ENCODE measurements around the gene BICRA.
"Not testable (repeated sequence)": the region's sequence is repeated elsewhere in the genome, so short reads cannot be mapped to it uniquely, and the experiment has no call there.

Gene BICRA

GRCh38 chr19:47608969-47609905, at the start of gene BICRA:
BICRA (plus strand) TSS chr19:47609134; CDS start chr19:47673575, 64,441 bp downstream.
- peak; percentile 62 to 77 (median 64) for DNase-seq (ENCODE audit: low read depth in 2 of 3, low spot score in 1 of 3)

- DNase-seq (ENCODE audit: low read depth in 2 of 3, low spot score in 1 of 3) = no peak
Measured at GRCh38 chr19:47560999-47561398, 47.9 kb upstream of the BICRA start.

GRCh38 chr19:47561440-47562057, 47.4 kb upstream of the BICRA start:
- no peak for DNase-seq (ENCODE audit: low read depth in 2 of 3, low spot score in 1 of 3)

GRCh38 chr19:47564081-47564480, 44.9 kb upstream of the BICRA start:
- no peak for DNase-seq (ENCODE audit: low read depth in 2 of 3, low spot score in 1 of 3)

DNA sequence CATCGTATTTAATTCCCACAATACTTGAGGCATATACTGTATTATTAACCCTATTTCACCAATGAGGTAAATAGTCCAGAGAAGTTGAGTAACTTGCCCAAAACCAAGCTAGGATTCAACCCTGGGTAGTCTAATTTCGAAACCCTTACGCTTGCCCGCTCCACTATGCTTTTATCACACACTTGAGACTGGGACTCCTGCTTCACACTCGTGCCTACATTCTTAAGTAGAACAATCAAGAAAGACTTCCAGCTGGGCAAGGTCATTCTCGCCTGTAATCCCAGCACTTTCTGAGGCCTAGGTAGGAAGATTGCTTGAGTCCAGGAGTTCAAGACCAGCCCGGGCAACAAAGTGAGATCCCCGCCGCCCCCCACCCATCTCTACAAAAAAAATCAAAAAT, 39.6 kb upstream of the BICRA start:
- no peak for DNase-seq (ENCODE audit: low read depth in 2 of 3, low spot score in 1 of 3)

DNA sequence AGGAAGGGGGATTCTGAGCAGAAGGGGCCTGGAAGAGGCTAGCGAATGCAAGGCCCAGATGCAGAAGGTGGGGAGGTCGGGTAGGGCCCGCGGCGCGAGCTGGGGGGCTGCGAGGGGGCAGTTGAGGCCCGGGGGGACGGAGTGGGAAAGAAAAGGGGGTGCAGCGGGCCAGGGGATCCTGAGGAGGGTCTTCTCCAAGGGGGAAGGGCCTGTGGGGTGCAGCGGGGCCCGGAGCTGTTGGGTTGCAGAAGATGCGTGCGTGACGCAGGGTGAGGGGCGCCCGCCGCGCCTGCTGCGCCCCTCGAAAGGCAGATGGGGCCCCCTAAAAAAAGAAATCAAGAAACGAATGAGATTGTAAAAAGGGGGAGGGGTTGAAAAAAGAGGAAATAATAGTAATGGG, 36.3 kb upstream of the BICRA start:
- DNase-seq (ENCODE audit: low read depth in 2 of 3, low spot score in 1 of 3) = no peak

- DNase-seq (ENCODE audit: low read depth in 2 of 3, low spot score in 1 of 3) = peak; percentile 60 to 71 (median 64)
Measured at GRCh38 chr19:47573071-47574026, 35.6 kb upstream of the BICRA start, which contains the start of gene ZNF541. ZNF541 (minus strand) TSS chr19:47573148; CDS start chr19:47555856, 17,292 bp downstream.

DNA sequence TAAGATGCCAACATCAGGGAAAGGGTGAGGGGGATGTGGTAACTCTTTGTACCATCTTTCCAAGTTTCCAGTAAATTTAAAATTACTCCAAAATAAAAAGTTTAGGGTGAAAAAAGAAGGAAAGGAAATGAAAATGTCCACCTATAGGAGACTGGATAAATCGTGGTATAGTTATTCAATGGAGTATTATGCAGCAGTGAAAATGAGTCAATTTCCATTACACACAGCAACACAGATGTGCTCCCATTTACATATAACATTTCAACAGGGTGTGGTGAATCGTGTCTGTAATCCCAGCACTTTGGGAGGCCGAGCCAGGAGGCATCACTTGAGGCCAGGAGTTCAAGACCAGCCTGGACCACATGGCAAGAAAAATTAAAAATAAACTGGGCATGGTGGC, 28.5 kb upstream of the BICRA start:
- no peak for DNase-seq (ENCODE audit: low read depth in 2 of 3, low spot score in 1 of 3)

GRCh38 chr19:47581605-47582319, 27.2 kb upstream of the BICRA start:
- no peak for DNase-seq (ENCODE audit: low read depth in 2 of 3, low spot score in 1 of 3)

DNA sequence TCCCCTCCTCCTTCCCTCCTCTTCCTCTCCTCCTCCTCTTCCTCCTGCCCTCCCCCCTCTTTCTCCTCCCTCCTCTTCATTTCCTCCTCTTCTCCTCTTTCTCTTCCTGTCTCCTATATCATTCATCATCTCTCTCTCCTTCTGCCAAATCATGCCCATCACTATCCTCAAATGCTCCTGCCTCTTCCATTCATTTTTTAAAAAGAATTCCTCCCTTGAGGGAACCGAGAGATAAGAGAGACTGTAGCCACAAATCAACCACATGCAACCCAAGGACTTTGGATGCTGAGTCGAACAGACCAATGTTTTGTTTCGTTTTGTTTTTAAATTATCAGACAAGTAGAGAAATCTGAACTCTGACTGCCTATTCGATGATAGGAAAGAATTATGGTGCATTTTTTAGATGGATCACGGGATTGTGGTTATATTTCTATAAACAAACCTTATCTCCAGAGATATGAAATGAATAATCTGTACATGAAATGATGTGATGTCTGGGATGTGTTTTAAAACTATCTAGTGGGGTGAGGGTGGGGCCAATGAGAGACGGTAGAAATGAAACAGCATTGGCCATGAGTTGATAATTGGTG, 26.5 kb upstream of the BICRA start:
- DNase-seq (ENCODE audit: low read depth in 2 of 3, low spot score in 1 of 3) = no peak

DNA sequence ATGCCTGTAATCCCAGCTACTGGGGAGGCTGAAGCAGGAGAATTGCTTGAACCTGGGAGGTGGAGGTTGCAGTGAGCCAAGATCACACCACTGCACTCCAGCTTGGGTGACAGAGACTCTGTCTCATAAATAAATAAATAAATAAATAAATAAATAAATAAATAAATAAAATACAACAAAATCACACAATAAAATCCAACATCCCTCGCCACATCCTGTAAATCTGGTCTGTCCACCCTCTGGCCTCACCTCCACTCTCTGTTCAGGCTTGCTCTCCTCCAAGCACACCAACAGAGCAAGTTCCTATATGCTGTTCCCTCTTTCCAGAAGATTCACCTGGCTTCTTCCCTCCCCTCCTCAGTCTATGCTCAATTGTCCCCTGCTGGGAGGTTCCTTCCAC, 25.8 kb upstream of the BICRA start:
- DNase-seq (ENCODE audit: low read depth in 2 of 3, low spot score in 1 of 3) = not testable (repeated sequence)

- no peak for DNase-seq (ENCODE audit: low read depth in 2 of 3, low spot score in 1 of 3)
Measured at GRCh38 chr19:47587295-47587694, 21.6 kb upstream of the BICRA start.

- no peak for DNase-seq (ENCODE audit: low read depth in 2 of 3, low spot score in 1 of 3)
Measured at GRCh38 chr19:47589824-47590223, 19.1 kb upstream of the BICRA start.

- no peak for DNase-seq (ENCODE audit: low read depth in 2 of 3, low spot score in 1 of 3)
Measured at GRCh38 chr19:47593860-47594259, 15.1 kb upstream of the BICRA start.

DNA sequence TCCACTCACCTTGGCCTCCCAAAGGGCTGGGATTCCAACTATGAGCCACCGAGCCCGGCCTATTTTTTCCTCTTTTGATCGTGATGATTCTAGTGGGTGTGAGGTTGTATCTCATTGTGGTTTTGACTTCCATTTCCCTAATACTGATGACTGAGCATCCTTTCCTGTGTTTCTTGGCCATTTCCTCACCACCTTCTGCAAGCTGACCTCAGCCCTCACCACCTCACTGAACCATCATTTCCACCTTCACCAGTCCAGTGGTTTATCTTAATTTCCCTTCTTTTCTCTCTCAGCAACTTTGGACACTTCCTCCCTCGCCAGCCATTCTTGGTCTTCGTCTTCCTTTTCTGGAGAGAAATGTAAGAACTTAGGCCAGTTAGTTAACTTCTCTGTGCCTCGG, 13.0 kb upstream of the BICRA start:
- no peak for DNase-seq (ENCODE audit: low read depth in 2 of 3, low spot score in 1 of 3)

GRCh38 chr19:47598407-47599349, 10.3 kb upstream of the BICRA start:
- DNase-seq (ENCODE audit: low read depth in 2 of 3, low spot score in 1 of 3) = no peak

DNA sequence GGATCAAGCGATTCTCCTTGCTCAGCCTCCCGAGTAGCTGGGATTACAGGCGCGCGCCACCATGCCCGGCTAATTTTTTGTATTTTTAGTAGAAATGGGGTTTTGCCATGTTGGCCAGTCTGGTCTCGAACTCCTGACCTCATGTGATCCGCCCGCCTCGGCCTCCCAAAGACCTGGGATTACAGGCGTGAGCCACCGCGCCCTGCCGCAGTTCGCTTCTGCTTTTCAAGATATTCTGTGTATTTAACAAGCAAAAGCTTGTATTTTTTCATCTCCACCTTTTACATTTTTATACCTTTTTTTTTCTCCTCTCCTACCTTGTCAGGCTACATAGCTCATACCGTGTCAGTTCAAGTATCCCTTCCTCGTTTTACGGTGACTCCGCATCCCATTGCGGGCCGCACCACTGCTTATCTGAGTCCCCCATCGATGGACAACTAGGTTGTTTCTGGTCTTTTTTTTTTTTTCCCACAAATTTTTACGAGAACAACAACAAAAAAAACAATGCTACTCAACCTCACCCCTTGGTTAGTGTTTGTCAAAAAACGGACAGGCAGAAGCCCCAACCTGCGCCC, 9.2 kb upstream of the BICRA start:
- DNase-seq (ENCODE audit: low read depth in 2 of 3, low spot score in 1 of 3) = not testable (repeated sequence)
